A549 treated with CORT108297 at 1 μM for 4 hours (cell line): ENCODE data around the gene BCL2L15. TPM values are rescaled to one million over a fixed set of nuclear protein-coding genes. Genes with fewer than 3 reads are reported as not detected.

ENCODE experiments used
- total RNA-seq: library from RNA; stranded (reverse); fragments of 200-300 nt; extraction: Qiagen RNA extraction; gene quantifications from 5 replicates; pipeline ENCODE4 v1.2.3, GENCODE V29; 2022

Gene BCL2L15
- 0.44 to 1.2 TPM (median 0.58 TPM) in 5 replicates for total RNA-seq

DNA sequence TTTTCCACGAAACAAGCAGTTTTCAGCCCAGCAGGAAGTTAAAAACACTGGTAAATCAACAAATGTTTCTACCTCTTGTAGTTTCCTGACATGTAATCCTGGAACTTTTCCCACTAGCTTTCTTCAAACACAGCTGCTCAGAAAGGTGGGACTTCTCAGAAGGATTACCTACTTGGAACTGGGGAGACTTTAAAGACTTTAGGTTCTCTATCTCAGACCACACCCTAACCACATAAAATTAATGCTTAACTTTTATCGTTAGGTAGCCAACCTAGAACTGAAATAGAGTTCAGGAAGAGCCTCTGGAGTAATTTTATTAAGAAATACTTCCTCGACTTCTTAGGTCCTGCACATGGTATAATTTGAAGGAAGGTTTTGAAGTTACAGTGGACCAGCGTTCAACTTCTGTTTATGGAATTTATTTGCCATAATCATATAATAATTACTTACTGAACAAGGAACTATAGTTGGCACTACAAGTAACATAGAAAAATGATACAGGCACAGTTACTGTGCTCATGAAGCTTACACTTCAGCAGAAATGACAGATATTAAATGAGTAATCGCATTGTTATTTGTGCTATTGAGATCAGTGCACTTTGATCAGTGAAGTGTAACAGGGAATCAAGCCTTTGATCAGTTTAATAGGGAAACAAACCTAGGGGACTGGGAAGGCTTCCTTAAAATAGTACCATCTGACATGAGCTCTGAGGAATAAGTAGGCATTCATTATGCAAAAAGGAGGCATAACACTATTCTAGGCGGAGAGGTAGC lies at the start of gene BCL2L15:
Gene BCL2L15, minus strand, starts transcription at position 180 of the 774 bp plus-strand sequence. CDS start 206 bp downstream, outside the sequence.

DNA sequence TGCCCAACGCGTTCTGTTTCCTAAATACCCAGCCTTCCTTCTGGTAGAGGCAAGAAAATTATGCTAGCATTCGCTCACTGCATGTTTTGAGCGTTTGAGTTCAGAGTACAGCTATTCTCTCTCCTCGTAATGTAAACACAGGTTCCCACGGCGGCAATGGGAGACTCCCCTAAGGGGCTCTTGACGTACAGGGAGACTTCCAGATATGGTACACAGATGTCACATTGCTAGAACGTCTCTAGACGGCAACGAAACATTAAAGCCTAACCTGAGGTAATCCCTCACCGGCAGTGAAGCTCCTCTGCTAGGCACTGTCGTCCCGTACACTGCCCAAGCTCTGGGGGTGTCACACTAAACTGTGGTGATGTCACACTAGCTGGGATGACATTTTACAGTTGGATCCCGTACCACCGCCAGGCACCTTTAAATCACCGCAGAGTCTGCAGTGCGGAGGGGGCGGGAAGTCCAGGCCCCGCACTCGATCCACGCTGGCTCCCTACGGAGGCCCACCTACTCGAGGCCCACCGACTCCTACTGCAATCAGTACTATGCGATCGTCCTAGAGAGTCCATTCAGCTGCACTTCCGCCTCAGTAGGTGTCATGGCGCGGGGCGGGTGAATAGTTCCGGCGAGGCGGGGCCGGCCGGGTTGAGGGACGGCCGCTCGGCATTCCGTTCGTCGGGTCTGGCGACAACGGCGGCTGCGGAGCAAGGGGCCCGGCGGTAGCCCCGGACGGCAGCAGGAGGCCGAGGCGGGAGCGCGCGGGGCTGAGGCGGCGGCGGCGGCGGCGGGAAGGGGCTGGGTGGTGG lies 41.8 kb upstream of the BCL2L15 start, which contains the start of gene HIPK1:
Gene HIPK1, plus strand, starts transcription at position 384 of the 809 bp plus-strand sequence.

DNA sequence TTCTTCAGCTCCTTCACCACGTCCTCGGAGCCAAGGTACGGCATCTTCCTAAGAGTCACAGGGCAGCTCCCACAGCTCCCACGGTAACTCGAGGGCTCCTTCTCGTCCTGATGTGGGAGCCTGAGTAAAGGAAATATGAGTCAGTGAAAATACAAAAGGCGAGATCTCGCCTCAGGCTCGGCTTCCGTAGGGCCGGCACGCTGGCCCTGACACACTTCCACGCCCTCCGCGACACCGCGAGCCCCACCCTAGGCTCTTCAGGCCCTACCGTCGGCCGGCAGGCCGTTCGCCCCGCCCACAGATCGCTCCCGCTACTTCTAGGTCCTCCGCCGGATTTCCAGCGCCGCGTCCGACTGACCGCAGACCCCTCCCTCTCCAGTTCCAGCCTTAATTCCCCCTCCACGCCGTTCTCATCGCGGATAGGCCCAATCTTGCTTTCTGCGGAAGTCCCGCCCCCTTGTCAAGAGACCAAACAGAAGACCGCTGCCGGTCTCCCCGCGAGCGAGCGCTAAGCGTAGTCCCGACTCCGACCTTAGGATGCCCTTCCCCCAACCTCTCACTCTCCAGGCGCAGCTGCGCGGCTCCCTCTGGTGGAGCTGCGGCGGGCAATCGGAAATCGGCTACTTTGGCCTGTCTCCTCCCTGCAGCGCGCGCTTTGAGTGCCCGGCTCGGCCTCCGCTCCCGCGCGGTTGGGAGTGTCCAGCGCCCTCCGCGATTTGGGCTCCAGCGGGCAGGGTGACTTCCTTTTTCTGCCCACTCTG lies 17.5 kb upstream of the BCL2L15 start, which contains the start of the genes AP4B1 and DCLRE1B:
Gene AP4B1, minus strand, starts transcription at position 126 of the 761 bp plus-strand sequence. Its CDS starts 82 bp downstream, at position 44.
Gene DCLRE1B, plus strand, starts transcription at position 653 of the 761 bp plus-strand sequence. CDS start 261 bp downstream, outside the sequence.

DNA sequence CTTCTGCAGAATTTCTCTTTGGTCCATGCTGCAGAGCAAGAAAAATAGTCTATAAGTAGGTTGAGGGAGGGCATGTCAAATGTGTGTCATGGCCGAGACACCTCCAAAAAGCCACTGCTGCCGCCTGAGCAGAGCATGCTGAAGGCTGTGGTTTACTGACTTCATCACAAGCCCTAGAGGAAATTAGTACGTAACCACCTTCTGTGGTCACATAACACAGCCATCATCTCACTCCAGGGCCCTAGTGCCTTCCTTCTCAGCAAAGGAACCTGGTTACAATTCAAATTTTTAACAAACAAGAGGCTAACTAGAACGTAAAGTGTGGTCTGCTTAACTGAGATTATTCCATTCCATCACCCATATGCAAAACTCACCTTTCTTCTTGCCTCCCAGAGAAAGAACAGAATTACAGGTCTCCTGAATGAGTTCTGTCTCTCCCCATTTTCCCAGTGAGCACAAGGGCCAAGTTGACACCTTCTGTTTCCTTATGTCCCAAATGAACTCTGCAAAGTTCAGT lies 15.7 kb downstream of the BCL2L15 start, which contains the start of gene PTPN22:
Gene PTPN22, minus strand, starts transcription at position 116 of the 517 bp plus-strand sequence.

Other genes starting within 250 kb of the BCL2L15 start
- 14.8 to 16.0 TPM (median 15.6 TPM) in 5 replicates for gene PHTF1, start 128.1 kb downstream of the BCL2L15 start, total RNA-seq
- 3.6 to 4.5 TPM (median 3.9 TPM) in 5 replicates for gene RSBN1, start 75.1 kb downstream of the BCL2L15 start, total RNA-seq
- not detected in 5 replicates for gene PTPN22, start 15.9 kb downstream of the BCL2L15 start, total RNA-seq
- gene AP4B1, start 17.2 kb upstream of the BCL2L15 start, total RNA-seq: 8.5 to 10.3 TPM (median 9.4 TPM) in 5 replicates
- 8.3 to 9.9 TPM (median 9.5 TPM) in 5 replicates for gene DCLRE1B, start 17.7 kb upstream of the BCL2L15 start, total RNA-seq
- 13.1 to 17.8 TPM (median 15.2 TPM) in 5 replicates for gene HIPK1, start 41.7 kb upstream of the BCL2L15 start, total RNA-seq
- gene OLFML3, start 91.9 kb upstream of the BCL2L15 start, total RNA-seq: 3.7 to 4.0 TPM (median 3.8 TPM) in 5 replicates